ENCODE measurements around the gene CD247.

Gene CD247

GRCh38 chr1:167401260-167401873, 117.0 kb downstream of the CD247 start:
- DNase-seq: peak; percentile 79

GRCh38 chr1:167400359-167400953, 117.9 kb downstream of the CD247 start:
- no peak for DNase-seq

GRCh38 chr1:167392200-167392696, 126.1 kb downstream of the CD247 start:
- DNase-seq: no peak

GRCh38 chr1:167388976-167389375, 129.4 kb downstream of the CD247 start:
- no peak for DNase-seq

- DNase-seq: no peak
Measured at GRCh38 chr1:167387251-167387910, 130.9 kb downstream of the CD247 start.

Data from activated effector memory CD4-positive, alpha-beta T cell treated with anti-CD3 and anti-CD28 coated beads, Interleukin-2, amount 50 U/mL, for 16 hours (primary cell).